Femur (tissue), 1 donor: Measurements from ENCODE around the gene TLR9.

ENCODE experiments used
- DNase-seq: peaks from one replicate; pipeline ENCODE4 v3.0.0-alpha.2; 2017

TLR9 gene

DNA sequence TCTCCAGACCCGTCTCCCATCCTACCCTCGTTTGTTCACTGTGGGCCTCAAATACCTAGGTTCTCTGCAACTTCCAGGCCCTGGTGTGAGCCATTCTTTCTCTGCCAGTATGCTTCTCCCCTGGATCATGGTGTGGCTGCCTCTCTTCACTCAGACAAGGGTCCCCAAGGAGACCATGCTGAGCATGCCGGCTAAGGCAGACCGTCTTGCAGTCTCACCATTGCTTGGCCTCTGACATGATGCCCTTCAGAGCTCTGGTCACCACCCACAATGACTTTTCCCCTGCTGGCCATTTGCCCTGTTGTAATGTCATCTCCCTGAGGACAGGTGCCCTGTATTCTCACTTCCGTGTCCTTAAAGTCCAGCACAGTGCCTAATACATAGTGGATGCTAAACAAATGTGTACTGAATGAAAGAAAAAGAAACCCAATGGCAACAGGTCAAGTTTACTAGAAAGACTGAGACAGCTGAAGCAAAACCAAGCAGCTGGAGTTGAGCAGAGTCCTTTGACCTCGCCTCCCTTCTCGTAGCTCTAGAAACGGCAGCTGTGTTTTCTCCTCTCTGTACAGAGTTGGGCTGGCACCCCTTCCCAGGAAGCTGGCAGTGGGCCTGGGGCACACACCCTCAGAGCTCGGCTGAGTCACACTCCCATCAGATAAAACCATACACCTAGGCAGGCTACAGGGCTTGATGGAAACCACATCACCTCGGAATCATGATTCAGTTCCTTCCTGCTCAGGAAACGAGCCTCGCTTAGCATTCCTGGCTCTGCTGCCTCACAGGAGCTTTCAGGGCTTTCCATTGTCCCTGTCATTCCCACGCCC, 8.6 kb downstream of the TLR9 start:
- peak; percentile 83 for DNase-seq

DNA sequence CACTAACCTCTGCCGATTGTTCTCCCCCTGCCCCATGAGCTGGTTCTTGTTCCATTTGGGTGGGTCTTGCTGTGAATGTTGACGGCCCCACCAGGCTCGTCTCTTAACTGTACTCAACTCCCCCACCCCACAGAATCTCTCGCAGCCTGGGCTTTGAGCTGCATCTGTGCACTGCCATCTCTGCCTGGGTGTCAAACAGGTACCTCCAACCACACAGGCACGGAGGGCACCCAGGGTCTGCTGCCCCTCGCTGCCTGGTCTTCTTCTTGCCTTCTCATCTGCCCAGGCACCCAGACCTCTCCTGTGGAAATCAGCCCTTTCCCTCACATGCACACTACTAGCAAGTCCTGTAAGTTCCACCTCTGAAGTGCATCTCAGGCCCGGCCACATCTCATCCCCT, 10.1 kb downstream of the TLR9 start:
- DNase-seq = peak; percentile 13

DNA sequence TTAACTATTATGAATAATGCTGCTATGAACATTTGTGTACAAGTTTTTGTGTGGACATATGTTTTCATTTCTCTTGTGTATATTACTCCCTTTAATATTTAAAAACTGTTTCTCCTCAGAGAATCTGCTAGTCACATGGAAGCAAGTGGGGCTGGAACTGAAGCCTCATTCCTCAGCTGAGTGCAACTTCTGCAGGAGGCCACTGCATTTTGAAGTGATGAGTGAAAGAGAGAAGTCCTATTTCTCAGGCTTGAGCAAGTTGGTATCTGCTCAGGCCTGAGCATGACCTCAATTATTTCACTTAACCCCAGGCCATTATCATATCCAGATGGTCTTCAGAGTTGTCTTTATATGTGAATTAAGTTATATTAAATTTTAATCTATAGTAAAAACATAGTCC, 11.5 kb downstream of the TLR9 start:
- no peak for DNase-seq

- no peak for DNase-seq
Observed at GRCh38 chr3:52213005-52213404, 12.4 kb downstream of the TLR9 start.

DNA sequence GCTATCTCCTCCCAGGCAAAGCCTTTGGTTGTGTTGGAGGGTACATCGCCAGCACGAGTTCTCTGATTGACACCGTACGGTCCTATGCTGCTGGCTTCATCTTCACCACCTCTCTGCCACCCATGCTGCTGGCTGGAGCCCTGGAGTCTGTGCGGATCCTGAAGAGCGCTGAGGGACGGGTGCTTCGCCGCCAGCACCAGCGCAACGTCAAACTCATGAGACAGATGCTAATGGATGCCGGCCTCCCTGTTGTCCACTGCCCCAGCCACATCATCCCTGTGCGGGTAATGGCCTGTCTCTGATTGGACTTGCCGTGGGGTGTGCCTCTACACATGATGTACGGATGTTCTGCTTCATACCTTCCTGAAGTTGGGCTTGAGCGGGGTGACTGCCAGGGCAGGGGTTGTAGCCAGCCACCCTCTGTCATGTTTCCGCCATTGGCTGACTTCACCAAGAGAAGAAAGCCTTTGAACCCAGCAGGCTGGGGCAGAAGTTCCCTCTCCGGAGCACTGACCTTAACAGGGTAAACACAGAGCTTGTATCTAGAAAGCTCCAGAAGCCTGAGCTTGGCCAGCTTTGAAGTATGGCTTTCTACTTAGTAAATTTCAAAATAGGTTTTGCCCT, 14.1 kb downstream of the TLR9 start:
- DNase-seq = no peak

DNA sequence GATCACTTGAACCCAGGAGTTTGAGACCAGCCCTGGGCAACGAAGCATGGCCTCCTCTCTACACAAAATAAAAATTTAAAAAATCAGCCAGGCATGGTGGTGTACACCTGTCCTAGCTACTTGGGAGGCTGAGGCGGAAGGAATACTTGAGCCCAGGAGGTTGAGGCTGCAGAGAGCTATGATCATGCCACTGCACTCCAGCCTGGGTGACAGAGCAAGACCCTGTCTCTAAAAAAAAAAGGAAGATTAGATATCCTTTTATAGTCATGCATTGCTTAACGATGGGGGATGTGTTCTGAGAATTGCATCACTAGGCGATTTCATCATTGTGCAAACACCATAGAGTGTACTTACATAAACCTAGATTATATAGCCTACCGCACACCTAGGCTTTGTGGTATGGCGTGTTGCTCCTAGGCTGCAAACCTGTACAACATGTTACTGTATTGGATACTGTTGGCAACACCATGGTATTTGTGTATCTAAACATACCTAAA, 14.8 kb downstream of the TLR9 start:
- DNase-seq = peak; percentile 16

DNA sequence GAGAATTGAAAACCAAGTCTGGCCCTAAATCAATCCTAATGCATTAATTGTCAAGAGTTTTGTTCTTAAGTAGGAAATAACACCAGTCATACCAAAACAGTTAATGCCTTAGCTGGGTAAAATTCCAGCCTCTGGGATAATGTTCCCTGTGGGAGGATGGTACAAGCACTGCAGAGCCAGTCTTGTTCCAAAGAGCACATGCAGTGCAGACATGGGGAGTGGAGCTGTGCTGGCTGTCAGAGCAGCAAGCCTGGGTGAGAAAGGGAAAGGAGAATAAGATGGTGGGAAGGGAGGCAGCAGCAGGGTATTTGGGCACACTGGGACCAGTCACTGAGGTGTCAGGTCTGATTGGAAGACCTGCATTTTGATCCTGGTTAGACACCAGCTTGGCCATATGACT, 15.4 kb downstream of the TLR9 start:
- no peak for DNase-seq

GRCh38 chr3:52208556-52208955, 16.9 kb downstream of the TLR9 start:
- DNase-seq = peak; percentile 11

DNA sequence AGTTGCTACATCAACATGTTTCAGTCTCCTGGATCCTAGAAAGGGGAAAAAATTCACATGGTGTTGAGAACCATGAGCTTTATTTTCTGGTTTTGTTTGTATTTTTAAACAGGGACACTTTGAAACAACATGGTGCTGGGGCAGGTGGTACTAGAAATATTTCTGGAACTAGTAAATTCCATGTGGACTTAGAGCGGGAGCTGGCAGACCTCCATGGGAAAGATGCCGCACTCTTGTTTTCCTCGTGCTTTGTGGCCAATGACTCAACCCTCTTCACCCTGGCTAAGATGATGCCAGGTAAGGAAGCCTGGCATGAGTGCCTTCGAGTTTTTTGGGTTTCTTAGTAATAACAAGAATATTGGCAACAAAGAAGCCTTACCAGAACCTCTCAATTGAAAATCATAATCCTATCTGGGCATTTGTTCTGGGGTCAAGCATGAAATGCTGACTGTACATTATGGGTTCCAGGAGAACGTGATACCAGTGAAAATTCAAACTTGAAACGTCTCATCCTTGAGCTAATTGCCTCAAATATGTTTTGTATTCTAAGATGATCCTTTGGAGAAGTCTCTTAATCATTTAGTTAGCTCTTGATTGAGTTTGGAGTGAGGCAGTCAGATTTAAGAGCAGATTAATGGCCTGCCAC, 19.6 kb downstream of the TLR9 start:
- DNase-seq = peak; percentile 12

DNA sequence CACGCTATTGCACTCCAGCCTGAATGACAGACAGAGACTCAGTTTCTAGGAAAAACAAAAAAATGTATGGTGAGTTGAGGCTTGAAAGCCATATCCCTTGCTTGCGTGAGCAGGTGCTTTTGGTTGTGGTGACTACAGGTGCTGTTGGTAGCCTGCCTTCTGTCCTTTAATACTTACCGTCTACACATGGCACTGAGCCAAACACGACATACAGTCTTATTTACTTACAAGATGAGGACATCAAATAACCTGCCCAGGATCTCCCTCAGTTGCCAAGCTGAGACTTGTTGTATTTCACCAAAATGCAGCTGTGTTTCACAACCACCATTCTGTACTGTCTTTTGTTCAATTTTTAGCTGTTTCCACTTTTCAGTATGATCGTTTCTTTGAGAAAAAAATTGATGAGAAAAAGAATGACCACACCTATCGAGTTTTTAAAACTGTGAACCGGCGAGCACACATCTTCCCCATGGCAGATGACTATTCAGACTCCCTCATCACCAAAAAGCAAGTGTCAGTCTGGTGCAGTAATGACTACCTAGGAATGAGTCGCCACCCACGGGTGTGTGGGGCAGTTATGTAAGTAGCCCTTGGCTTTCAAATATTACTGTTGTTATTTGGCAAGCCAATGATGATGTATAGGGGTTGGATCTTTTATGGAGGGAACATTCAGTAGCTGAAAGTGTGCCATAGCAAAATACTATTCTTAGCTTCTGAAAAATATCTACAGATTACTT, 20.9 kb downstream of the TLR9 start:
- DNase-seq = no peak

DNA sequence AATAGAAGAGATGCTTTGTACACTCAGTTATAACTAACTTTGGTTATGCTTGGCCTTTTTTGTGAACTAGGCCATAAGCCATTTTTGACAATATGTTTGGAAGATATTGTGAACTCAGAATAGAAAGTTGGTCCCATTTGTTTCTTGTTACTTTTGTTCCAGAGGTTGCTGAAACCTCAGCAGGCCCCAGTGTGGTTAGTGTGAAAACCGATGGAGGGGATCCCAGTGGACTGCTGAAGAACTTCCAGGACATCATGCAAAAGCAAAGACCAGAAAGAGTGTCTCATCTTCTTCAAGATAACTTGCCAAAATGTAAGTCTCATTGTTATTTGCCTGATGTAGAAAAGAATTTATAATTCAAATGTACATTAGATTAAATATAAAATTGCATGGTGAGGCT, 21.7 kb downstream of the TLR9 start:
- no peak for DNase-seq

DNA sequence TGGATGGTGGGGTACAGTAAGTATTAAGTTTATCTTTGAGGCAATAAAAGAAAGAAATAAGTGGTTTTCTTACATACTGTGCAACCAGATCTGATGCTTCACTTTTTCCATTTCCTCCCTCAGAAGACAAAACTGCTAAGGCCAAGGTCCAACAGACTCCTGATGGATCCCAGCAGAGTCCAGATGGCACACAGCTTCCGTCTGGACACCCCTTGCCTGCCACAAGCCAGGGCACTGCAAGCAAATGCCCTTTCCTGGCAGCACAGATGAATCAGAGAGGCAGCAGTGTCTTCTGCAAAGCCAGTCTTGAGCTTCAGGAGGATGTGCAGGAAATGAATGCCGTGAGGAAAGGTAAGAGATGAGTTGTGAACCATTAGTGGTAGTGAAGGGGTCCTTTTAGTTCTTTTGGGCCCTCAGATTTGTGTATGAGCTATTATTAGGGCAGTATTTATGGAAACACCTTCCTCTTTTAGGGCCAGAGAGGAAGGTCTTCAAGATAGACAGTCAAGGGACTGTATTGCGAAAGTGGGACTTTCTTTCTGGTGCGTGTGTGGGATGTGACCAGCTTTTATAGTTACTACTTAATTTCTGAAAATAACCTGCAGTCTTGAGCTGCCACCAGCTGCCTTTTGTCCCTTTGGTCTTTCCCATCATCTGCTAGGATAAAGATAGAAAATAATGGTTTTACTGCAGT, 22.9 kb downstream of the TLR9 start:
- DNase-seq = no peak

DNA sequence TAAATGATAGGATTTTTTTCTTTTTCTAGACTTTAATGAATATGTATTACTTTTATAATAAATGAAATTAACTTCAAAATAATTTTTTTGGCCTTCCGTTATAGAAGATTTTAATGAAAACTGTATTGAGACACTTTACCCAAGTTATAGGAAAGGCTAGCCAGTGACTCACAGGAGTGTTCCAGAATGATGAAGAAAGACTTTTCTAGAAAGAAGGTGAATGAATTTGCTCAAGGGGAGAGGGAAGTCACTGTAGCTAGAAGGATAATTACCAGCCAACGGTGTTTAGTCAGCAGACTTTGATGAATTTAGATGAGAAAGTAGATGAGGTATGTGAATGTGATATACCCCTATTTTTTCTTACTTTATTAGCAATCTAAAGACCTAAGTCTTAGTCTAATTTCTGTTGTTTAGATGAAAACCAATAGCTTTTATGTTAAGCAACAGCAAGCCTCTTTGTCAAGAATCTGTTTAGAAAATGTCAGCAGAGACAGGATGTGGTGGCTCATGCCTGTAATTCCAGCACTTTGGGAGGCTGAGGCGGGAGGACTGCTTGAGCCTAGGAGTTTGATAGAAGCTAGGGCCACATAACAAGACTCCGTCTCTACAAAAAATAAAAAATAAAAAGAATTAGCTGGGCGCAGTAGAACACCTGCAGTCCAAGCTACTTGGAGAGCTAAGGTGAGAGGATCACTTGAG, 24.3 kb downstream of the TLR9 start:
- DNase-seq = no peak

GRCh38 chr3:52198643-52199608, 26.5 kb downstream of the TLR9 start:
- DNase-seq = no peak

DNA sequence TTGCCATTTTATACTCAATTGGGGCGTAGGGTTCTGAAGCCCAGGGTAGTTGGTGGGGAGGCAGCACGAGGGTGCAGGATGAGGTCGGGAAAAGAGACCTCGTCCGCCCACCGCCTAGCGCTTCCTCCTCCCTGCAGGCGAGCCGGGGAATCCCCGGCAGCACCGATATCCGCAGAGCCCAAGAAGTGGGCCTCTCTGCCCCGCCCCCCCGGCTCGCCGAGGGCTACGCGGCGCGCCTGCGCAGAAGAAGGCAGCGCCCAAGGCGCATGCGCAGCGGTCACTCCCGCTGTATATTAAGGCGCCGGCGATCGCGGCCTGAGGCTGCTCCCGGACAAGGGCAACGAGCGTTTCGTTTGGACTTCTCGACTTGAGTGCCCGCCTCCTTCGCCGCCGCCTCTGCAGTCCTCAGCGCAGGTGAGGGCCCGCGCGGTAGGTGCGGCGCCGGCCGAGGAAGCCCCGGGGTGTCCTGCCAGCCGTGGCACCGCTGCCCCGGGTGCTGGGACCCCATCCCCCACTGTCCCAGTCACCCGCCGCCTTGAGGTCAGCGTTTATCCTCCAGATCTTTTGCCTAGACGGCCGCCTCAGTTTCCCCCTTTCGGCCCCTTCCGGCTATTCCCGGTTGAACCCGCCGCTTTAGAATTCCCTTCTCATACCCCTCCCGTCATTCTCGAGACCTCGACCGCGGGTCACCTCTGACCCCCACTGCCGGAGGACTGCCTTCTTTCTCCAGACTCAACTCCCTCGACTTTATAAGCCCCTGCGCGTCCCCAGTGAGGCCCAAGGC, 27.4 kb downstream of the TLR9 start, which contains the start of gene ALAS1:
ALAS1 (plus strand) TSS at position 319 of the 784 bp plus-strand sequence. CDS start 1,082 bp downstream, outside the sequence.
- peak; percentile 96 for DNase-seq

- DNase-seq = no peak
Observed at GRCh38 chr3:52197499-52197841, 28.0 kb downstream of the TLR9 start.

GRCh38 chr3:52196977-52197376, 28.5 kb downstream of the TLR9 start:
- DNase-seq = peak; percentile 31

DNA sequence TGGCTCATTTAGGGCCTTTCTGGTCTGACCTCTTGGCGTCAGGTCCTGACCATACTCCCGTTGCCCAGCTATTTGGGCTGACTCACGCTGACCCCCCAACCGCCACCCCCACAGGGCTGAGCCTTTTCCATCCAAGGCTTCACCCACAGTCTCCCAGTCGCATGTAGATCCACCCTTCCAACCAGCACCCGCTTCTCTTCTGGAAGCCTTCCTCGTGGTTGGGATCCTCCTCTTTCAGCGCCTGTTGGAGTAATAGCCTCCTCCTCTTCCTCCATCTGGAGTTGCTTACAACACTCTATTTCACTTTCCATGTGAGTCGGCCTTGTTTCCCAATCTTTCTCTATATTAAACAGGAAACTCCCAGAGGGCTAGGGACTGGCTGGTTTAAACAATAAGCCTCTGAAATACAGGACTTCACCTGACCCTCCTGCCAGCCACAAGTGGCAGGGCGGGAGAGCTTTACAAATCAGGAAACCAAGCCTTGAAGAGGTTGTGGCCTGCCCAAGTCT, 29.6 kb downstream of the TLR9 start:
- peak; percentile 20 for DNase-seq

GRCh38 chr3:52195291-52195597, 30.2 kb downstream of the TLR9 start:
- no peak for DNase-seq
